H1 (cell line): ENCODE results near the gene GPR156.

Source experiments
- BCL11A ChIP-seq, 2 experiments: IDR thresholded peaks; one replicate each; pipeline ENCODE4 v1.6.1; 2011; ENCODE audit warnings: low read depth in 2 of 2, low read length in 2 of 2, mild to moderate bottlenecking in 2 of 2
- CTCF ChIP-seq, 3 experiments: IDR thresholded peaks; 1 replicate in 2 of 3; 2 replicates in 1 of 3; pipeline versions ENCODE4 v1.5.1 to v1.6.1; 2011; ENCODE audit warnings: low read length in 3 of 3, mild to moderate bottlenecking in 3 of 3, inconsistent platforms in 2 of 3, low read depth in 1 of 3, moderate library complexity in 1 of 3; ENCODE audit not compliant: insufficient read depth in 1 of 3; ENCODE audit errors: control extremely low read depth in 1 of 3
- EP300 ChIP-seq, 2 experiments: IDR thresholded peaks; 1 replicate in 1 of 2; 2 replicates in 1 of 2; pipeline ENCODE4 v1.6.1; 2011 to 2012; ENCODE audit warnings: low read depth in 2 of 2, low read length in 2 of 2, mild to moderate bottlenecking in 2 of 2, borderline replicate concordance in 1 of 2, inconsistent platforms in 1 of 2, moderate library complexity in 1 of 2
- EZH2 ChIP-seq: fragments of 200-600 bp; sonication (generic); IDR thresholded peaks from 2 replicates; pipeline ENCODE4 v1.7.1; 2012; ENCODE audit warnings: low read depth, mild to moderate bottlenecking, moderate library complexity, low read length, inconsistent platforms; ENCODE audit not compliant: severe bottlenecking
- GTF2F1 ChIP-seq: IDR thresholded peaks from 2 replicates; pipeline ENCODE4 v1.6.1; 2012; ENCODE audit warnings: low read depth, low read length, improper control_type of control experiment, borderline replicate concordance
- SUZ12 ChIP-seq: fragments of 200-600 bp; sonication (generic); IDR thresholded peaks from 2 replicates; pipeline ENCODE4 v1.6.1; 2012; ENCODE audit warnings: mild to moderate bottlenecking, inconsistent platforms, low read length, moderate library complexity, mixed read lengths

- TF ChIP-seq GTF2F1 (no peak), CTCF (IDR thresholded peaks at IDR 0.05; ENCODE audit: control extremely low read depth in 1 of 3, insufficient read depth in 1 of 3, low read depth in 1 of 3, low read length in 3 of 3) (peak in 2 of 3 experiments; percentile 8 to 38; a peak in 2 of 4 replicates), EP300 (IDR thresholded peaks at IDR 0.05; ENCODE audit: borderline replicate concordance in 1 of 2, low read depth in 2 of 2, low read length in 2 of 2) (no peak), BCL11A (IDR thresholded peaks at IDR 0.05; ENCODE audit: low read depth in 2 of 2, low read length in 2 of 2) (no peak), EZH2 (no peak), SUZ12 (no peak)
Observed at GRCh38 chr3:120182613-120183511, 102.2 kb downstream of the GPR156 start.
